ENCODE results near the gene TFCP2L1. TPM values are rescaled to one million over a fixed set of nuclear protein-coding genes. Genes with fewer than 3 reads are reported as not detected.
A peak's percentile ranks its signal among the peaks of the same experiment; 100 is the strongest.

TFCP2L1 gene
- total RNA-seq, 1 donor from 2014 or later: not detected

DNA sequence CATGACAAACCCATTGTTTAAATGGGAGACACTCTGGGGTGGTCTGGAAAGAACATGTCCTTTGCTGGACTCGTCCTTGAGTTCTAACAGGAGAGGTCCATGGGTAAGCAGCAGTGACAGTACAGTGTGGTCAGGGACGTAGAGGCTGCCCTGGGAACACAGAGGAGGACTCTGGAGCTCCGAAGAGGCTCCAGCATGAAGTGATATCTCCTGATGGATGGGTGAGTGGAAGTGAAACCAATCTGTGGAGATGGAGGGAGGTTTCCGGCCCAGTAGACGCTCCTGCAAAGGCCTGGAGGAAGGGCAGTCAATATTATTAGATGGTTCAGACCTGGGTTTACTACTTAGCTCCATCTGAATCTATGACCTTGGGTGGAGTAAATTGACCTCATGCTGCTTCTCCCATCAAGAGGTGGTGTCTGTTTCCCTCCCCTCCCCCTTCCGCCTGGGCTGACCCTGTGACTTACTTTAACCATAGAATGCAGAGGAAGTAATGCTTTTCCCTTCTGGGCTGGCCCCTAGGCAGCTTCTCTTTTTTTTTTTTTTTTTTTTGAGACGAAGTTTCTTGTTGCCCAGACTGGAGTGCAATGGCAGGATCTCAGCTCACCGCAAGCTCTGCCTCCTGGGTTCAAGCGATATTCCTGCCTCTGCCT, 2.3 kb upstream of the TFCP2L1 start:
- Mint-ChIP-seq H3K36me3 (ENCODE audit: low read depth) (no peaks in the 10 kb centered on the region), H3K9me3 (no peaks in the 10 kb centered on the region), H3K27ac (ENCODE audit: unreplicated experiment) (no peak overlapping the region), H3K4me1 (peaks cover 8% of the 10 kb centered on the region), H3K4me3 (peak overlapping the region; percentile 84), H3K27me3 (ENCODE audit: low read depth) (peaks cover 60% of the 10 kb centered on the region)
- DNase-seq (ENCODE audit: low read depth, low spot score): no peak
- TF ChIP-seq CTCF (conservative IDR thresholded peaks at IDR 0.05): no peak

DNA sequence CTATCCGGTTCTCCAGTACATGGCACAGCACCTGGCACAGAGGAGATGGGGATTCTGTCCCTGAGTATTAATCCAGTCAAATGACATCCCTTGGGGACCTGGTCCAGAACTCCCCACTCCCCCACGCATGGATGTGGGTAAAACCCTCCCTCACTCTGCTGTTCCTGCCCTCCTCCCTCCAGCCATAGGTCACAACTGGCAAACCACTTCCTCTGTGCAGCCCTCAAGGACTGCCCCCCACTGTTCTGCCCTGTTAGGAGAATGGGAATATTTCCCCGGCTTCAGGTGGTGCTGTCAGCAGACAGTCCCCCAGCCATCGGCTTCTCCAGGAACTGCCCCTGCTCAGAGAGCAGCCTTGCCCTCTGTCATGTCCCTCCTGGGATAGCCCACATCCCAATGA, 1.5 kb upstream of the TFCP2L1 start:
- Mint-ChIP-seq H3K4me3 (peak overlapping the region; percentile 84), H3K9me3 (no peaks in the 10 kb centered on the region), H3K27ac (ENCODE audit: unreplicated experiment) (no peak overlapping the region), H3K36me3 (ENCODE audit: low read depth) (no peaks in the 10 kb centered on the region), H3K27me3 (ENCODE audit: low read depth) (peaks cover 63% of the 10 kb centered on the region), H3K4me1 (peaks cover 8% of the 10 kb centered on the region)
- DNase-seq (ENCODE audit: low read depth, low spot score): no peak
- TF ChIP-seq CTCF (conservative IDR thresholded peaks at IDR 0.05): no peak

DNA sequence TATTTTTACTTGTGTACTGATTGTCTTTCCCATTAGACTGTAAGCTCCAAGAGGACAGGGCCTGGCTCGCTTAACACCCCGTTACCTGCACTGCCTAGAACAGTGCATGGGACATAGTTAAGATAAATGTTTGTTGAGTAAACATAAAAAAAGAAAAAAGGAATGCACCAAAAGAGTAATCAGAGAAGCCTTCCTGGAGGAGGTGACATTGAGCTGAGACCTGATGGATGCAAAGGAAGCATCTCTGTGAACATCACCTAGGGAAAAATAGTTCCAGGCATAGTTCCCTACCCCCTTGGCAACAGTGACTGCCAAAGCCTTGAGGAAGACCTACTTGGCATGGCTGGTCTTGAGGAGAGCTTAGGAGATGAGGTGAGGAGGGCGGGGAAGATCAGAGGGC, 924 bp upstream of the TFCP2L1 start:
- DNase-seq (ENCODE audit: low read depth, low spot score): no peak
- H3K36me3 Mint-ChIP-seq (ENCODE audit: low read depth): no peaks in the 10 kb centered on the region
- peaks cover 8% of the 10 kb centered on the region for H3K4me1 Mint-ChIP-seq
- TF ChIP-seq CTCF (conservative IDR thresholded peaks at IDR 0.05): no peak
- H3K9me3 Mint-ChIP-seq: no peaks in the 10 kb centered on the region
- H3K27ac Mint-ChIP-seq (ENCODE audit: unreplicated experiment): no peak overlapping the region
- peaks cover 61% of the 10 kb centered on the region for H3K27me3 Mint-ChIP-seq (ENCODE audit: low read depth)
- peak overlapping the region; percentile 84 for H3K4me3 Mint-ChIP-seq

- H3K27ac Mint-ChIP-seq (ENCODE audit: unreplicated experiment): no peak overlapping the region
- no peak for DNase-seq (ENCODE audit: low read depth, low spot score)
- no peaks in the 10 kb centered on the region for H3K9me3 Mint-ChIP-seq
- H3K36me3 Mint-ChIP-seq (ENCODE audit: low read depth): no peaks in the 10 kb centered on the region
- TF ChIP-seq CTCF (conservative IDR thresholded peaks at IDR 0.05): no peak
- H3K27me3 Mint-ChIP-seq (ENCODE audit: low read depth): peaks cover 65% of the 10 kb centered on the region
- H3K4me3 Mint-ChIP-seq: peak overlapping the region; percentile 80
- peaks cover 8% of the 10 kb centered on the region for H3K4me1 Mint-ChIP-seq
Measured at GRCh38 chr2:121283670-121284462, 1.1 kb downstream of the TFCP2L1 start.

DNA sequence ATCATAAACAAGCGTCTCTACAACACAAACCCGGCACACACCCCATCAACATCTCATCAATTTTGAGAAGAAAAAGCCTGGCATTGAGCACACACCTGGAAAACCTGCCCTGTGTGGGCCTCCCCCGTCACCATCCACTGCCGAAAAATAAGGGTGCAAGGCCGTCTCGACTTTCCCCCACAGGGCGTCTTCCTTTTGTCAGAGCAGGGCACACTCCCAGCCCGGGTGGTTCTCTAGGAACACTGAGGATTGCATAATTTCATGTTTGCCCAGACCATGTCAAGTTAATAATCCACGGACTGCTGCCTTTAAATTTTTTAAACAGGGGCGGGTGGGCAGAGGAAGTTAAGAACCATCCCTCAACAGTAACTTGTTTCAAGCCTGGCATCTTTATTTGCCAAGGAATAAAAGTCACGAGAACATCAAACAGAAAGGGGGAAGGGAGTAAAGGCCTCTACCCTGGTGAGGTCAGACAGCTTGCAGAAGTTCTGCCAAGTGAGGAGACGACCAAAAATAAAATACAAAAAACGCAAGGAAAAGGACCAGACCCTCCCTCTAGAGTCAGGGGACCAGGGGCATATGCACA, 2.1 kb downstream of the TFCP2L1 start:
- H3K4me1 Mint-ChIP-seq: peaks cover 8% of the 10 kb centered on the region
- TF ChIP-seq CTCF (conservative IDR thresholded peaks at IDR 0.05): no peak
- H3K27ac Mint-ChIP-seq (ENCODE audit: unreplicated experiment): no peak overlapping the region
- H3K36me3 Mint-ChIP-seq (ENCODE audit: low read depth): no peaks in the 10 kb centered on the region
- no peaks in the 10 kb centered on the region for H3K9me3 Mint-ChIP-seq
- H3K27me3 Mint-ChIP-seq (ENCODE audit: low read depth): peaks cover 58% of the 10 kb centered on the region
- no peak for DNase-seq (ENCODE audit: low read depth, low spot score)
- peak overlapping the region; percentile 12 for H3K4me3 Mint-ChIP-seq
